Activated T-cell treated with anti-CD3 and anti-CD28 coated beads for 48 hours (primary cell): ENCODE data around the gene MXD3.

Source experiments
- DNase-seq: peaks from one replicate; pipeline ENCODE4 v3.0.0-alpha.2; 2020; ENCODE audit warnings: low read depth

The MXD3 gene

DNA sequence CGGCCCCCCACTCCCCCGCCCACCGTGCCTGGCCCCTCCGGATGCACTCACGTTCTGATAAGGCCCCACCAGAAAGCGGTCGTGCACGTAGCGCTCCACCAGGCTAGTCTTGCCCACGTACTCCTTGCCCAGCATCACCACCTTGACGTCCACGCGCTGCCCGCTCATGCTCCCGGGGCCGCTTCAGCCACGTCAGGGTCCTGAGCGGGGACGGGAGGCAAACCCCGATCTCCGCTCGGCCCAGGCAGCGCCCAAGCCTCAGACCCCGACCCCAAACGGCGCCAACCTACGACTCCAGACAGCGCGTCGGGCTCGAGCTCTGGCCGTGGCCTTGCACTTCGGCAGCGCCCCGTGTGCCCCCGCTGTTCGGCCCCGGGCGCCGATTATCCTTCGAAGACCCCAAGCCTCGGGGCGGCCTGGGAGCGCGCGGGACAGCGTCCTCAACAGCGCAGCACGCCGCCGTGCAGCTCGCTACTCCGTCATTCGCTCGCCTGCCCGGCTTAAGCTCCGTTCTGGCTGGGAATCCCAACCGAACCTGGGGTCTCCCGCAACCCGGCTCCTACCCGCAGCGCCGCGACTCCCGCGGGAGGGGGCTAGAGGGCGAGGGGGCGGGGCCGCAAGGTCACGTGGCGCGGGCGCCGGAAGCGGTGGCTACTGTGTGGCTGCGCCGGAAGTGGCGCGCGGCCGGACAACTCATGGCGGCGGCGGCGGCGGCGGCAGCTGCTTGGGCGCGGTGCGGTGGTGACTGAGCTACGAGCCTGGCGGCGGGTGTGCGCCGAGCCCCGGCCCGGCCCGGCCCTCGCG, 8.4 kb downstream of the MXD3 start, which contains the start of the genes PRELID1 and RAB24:
Gene PRELID1, plus strand, starts transcription at position 679 of the 804 bp plus-strand sequence. CDS start 187 bp downstream, outside the sequence.
Gene RAB24, minus strand, starts transcription at position 599 of the 804 bp plus-strand sequence. Its CDS starts 431 bp downstream, at position 168.
- peak; percentile 91 for DNase-seq

DNA sequence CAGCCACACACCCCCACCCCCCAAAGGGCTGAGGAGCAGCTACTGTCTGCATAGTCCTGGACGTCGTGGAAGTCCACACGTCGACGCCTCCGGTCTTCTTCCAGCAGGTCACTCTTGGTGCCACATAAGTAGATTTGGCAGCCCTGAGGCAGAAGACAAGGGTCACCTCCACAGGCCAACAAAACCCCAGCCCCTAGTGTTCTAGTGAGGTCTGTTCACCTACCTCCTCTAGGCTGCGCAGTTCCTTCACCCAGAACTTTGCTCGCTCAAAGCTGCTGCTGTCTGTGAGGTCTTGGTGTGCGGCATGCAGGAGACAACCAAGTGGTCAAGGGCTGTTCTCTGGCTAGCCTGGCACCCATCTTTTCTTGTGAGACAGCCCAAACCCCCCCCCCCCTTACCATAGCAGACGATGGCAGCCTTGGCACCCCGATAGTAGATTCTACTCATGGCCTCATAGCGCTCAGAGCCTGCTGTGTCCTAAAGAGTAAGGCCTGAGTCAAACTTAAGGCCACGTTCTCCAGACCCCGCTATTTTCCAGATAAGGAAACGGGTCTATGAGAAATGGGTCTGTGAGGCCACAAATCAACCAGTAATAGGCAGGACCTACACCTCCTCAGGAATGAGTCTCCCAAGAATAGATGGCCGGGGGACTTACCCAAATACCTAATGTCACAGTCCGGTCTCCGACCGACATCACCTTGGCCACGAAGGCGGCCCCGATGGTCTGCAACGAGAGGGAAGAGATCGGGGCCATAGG, 9.2 kb downstream of the MXD3 start:
- no peak for DNase-seq

DNA sequence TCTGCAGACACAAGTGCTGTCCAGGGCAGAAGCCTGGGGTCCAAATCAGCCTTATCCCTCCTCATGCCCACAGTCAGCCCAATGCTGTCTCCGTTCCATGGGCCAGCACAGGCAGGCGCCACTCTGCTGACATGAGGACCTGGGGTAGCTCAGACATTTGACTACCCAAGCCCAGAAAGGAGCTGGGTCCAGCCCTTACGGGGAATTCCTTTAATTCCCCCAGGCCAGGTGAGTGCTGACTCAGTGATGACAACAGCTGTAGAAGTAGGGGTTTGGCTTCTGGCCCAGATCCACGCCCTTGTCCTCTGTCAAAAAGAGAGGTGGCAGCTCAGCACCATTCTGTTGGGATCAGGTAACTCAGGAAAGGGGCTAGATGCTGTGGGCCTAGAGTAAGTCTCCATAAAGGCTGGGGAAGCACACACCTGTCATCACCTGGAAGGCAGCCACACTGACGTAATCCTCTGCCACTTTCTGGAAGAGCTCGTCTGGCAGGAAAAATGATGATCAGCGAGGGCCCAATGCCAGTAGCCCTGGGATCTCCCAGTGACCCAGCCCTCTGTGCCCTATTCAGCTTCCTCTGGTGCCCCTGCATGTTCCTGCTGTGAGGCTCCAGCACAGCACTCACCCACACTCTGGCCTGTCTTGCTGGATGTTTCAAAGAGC, 10.1 kb downstream of the MXD3 start:
- DNase-seq = no peak

GRCh38 chr5:177300951-177301350, 10.7 kb downstream of the MXD3 start:
- DNase-seq = no peak

DNA sequence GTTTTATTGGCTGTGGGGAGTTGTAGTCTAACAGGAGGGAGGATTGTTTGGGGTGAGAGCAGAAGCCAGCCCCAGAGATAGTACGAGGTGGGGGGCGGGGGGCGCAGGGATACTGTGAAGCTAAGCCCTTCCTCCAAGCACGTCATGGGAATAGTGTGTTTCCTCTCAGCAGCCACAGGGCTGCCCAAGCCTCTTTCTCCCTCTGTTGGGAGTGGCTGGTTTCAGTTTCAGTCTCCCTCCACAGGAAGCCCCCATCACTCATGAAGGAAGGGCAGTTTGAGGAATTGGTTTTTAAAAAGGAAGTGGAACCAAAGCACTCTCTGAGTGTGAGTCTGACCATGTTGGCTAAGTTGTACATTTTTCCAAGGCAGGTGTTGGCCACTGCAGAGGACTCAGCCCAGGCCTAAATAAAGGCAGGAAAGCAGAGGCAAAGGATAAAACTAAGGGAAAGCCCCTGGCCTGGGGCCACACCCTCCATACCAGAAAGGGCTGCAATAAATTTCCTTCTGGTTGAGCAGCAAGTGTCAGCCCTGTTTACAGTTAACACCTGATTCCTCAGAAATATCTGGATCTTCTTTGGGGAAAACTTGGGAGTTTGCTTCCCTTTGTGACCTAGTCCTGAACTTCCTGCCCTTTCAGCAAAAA, 11.3 kb downstream of the MXD3 start:
- no peak for DNase-seq

- DNase-seq = no peak
These were observed 12.0 kb downstream of the MXD3 start for GRCh38 chr5:177299697-177300096.

GRCh38 chr5:177297922-177298321, 13.8 kb downstream of the MXD3 start:
- DNase-seq = no peak

DNA sequence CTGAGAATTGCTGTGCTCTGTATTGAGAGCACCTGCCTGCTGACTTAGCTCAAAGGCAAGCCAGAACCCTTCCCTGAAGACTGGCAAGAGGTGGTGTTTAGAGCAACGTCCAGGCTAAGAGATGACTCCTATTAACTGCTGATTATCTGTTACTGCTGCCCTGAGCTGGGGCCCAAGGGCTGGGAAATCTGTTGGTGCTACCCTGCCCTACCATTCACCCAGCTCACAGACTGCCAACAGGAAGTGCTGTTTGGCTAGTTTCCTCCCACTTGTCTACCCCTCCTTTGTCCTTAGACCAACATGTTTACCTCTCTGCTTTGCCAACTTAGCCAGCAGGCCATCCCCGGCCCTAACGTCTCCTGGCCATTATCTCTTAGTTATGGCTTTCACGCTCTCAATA, 15.1 kb downstream of the MXD3 start:
- no peak for DNase-seq

GRCh38 chr5:177295924-177296323, 15.8 kb downstream of the MXD3 start:
- DNase-seq = no peak

DNA sequence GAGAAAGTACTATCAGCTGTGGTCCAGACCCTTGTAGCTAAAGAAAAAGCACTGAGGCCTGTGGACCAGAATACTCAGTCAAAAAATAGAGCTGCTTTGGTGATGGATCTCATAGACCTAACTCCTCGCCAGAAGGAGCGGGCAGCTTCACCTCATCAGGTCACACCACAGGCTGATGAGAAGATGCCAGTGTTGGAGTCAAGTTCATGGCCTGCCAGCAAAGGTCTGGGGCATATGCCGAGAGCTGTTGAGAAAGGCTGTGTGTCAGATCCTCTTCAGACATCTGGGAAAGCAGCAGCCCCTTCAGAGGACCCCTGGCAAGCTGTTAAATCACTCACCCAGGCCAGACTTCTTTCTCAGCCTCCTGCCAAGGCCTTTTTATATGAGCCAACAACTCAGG, 17.1 kb downstream of the MXD3 start:
- no peak for DNase-seq

DNA sequence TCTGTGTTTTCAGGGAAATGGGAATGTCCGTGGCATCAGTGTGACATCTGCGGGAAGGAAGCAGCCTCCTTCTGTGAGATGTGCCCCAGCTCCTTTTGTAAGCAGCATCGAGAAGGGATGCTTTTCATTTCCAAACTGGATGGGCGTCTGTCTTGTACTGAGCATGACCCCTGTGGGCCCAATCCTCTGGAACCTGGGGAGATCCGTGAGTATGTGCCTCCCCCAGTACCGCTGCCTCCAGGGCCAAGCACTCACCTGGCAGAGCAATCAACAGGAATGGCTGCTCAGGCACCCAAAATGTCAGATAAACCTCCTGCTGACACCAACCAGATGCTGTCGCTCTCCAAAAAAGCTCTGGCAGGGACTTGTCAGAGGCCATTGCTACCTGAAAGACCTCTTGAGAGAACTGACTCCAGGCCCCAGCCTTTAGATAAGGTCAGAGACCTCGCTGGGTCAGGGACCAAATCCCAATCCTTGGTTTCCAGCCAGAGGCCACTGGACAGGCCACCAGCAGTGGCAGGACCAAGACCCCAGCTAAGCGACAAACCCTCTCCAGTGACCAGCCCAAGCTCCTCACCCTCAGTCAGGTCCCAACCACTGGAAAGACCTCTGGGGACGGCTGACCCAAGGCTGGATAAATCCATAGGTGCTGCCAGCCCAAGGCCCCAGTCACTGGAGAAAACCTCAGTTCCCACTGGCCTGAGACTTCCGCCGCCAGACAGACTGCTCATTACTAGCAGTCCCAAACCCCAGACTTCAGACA, 17.7 kb downstream of the MXD3 start:
- no peak for DNase-seq

DNA sequence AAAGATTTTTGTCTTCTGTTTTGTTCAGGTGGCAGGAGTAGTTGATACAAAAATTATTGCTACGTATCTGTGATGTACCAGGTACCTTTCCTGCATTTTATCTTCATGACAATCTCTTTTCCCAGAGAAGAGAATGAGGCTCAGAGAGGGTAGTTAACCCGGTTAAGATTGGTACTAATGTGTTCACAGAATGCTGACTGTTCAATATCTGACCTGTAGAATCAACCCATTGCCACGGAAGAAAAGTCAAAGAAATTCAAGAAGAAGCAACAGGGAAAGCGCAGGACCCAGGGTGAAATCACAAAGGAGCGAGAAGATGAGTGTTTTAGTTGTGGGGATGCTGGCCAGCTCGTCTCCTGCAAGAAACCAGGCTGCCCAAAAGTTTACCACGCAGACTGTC, 20.0 kb downstream of the MXD3 start:
- DNase-seq = no peak

GRCh38 chr5:177290816-177291596, 20.7 kb downstream of the MXD3 start:
- DNase-seq = no peak

- DNase-seq = no peak
These were observed 23.5 kb downstream of the MXD3 start for GRCh38 chr5:177288191-177288590.

DNA sequence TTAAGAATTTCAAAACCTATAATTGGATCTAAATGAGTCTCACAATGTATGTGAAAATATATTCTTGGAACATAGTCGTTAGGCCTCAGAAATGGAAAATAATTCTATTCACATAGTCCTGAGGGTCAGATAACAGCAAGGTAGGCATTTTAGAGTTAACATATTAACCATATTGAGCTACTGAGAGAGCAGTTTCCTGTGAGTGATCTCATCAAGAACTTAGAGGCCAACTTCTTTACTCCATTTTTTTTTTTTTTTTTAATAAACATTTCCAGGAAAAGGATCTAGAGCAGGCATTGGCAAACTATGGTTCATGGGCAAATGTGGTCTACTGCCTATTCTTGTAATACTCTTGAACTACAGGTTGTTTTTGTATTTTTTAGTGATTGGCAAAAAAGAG, 34.8 kb downstream of the MXD3 start:
- DNase-seq = no peak

- DNase-seq = no peak
These were observed 35.8 kb downstream of the MXD3 start for GRCh38 chr5:177275883-177276282.

DNA sequence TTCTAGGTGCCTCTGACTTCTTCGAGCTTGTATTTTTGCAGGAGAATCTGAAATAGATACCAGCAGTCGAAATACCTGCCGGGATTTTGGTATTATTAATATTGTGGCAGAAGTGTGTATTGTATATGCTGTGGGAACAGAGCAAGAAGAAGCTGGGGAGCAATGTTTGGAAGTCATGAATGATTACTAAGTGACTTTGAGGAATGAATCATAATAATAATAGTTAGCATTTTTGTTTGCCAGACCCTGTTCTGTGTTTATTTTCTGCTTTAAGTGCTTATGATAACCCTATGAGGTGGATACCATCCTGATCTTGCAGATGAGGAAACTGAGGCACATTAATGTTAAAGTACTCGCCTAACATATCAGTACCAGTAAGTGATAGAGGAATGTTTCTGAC, 40.6 kb downstream of the MXD3 start:
- DNase-seq = no peak

- DNase-seq = no peak
These were observed 41.0 kb downstream of the MXD3 start for GRCh38 chr5:177270653-177271052.

- DNase-seq = no peak
These were observed 41.7 kb downstream of the MXD3 start for GRCh38 chr5:177269976-177270375.

- DNase-seq = no peak
These were observed 42.3 kb downstream of the MXD3 start for GRCh38 chr5:177269232-177269895.
